SKM-1 treated with dmso at 0.1 percent for 144 hours (cell line): Measurements from ENCODE around the gene MZT2B.
"Not testable (repeated sequence)": the region's sequence is repeated elsewhere in the genome, so short reads cannot be mapped to it uniquely, and the experiment has no call there.

ENCODE experiments used
- DNase-seq: peaks from one replicate; lab custom pipeline; 2025; ENCODE audit not compliant: unreplicated experiment; lab: John Stamatoyannopoulos, UW

MZT2B gene

DNA sequence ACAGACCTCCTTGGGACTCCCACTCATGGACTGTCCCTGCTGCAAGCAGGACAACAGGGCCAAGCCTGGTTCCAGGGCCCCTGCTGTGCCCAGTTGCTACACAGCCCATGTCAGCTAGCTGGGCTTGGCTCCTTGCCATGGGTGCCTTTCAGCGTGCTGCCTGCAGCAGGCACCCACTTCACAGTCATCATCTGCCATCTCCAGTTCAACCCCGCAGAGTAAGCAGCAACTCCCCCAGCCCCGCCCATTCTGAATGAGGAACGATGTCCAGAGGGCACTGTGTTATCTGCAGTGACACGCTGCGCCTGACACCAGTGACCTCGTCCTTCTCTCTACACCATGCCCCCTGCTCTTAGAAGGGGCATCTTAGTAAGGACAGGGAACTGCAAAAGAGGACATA, 20.5 kb downstream of the MZT2B start:
- DNase-seq, result not testable (repeated sequence)

DNA sequence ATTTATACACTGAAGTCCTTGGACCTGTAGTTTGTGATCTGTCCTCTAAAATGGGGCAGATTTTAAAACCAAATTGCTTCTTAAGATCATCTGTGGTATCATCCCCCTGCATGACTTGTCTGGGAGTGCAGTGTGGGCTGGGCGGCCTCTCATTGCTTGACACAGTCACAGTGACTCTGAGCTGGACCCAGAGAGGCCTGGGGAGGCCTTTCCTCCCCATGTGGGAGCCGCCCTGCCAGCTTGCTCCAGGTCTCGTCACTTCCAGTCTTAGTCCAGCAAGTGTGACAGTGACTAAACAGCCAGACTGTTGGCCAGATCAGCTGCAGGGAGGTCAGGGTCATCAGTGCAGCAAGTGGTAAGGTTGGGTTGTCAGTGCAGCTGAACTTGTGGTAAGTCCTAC, 21.1 kb downstream of the MZT2B start:
- not testable (repeated sequence) for DNase-seq

DNA sequence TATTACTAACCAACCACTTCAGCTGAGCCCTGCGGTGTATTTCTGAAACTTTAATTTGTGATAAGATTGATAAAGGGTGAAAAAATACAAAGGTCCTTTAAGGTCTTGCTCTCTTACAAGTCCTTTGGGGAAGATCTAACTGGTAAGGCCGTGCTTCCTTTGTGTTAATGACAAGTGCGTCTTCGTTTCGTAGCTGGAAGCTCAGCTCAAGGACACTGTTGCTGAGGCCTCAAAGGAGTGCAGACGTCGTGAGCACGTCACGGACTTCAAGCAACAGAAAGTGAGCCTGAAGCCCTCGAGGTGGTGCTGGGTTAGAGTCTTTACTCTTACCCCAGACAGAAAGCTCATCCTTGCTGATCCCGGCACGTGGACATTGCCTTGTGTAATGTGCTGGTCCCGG, 25.0 kb downstream of the MZT2B start:
- DNase-seq, result not testable (repeated sequence)

DNA sequence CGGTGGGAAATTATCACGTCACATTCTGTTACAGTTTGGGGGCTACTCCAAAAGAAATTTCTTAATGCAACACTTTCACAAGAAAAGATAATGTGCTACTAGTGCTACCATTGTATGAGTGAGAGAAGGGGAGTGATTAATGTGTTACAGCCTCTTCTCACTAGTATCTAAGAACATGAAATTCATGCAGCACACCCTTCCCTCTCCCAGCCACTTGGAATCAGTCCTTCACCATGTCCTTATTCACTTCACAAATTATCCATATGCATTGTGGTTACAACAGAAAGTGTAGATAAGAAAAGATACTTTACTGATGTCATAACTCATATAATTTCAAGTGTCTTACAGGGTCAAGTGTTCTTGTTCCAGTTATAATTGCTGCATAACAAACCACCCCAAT, 37.1 kb downstream of the MZT2B start:
- not testable (repeated sequence) for DNase-seq

DNA sequence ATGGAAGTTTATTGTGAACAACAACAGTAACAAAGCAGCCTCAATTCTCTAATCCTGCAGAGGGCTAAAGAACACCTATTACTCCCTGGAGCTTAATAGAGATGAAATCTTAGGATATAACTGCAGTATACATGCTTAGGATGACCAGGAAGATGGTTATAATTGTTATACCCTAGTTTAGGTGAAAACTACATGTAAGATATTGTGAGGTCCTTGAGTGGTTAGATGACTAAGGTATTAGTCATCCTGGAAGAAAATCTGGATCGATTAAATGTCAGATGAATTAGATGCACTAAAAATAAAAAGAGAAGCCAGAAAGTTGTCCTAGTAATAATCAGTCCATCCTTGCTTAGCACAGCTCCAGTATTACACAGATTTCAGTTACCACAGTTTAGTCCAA, 38.4 kb downstream of the MZT2B start:
- not testable (repeated sequence) for DNase-seq

DNA sequence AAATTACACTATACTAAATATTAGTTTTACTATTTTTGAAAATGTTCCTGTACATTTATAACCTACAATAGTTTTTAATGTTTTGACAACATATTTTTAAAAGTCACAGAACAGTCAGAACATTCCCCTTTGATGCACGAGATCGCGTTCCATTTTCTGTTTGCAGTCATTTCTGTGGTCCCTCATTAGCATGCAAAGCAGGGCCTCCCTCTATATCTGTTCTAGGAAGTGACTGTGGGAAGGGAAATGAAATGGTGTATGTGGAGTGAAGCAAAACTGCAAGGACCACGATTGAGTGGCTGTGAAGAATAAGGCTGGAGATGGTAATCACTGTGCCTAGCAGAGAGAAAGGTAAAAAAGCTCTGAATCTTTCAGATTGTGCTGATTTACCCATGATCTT, 40.5 kb downstream of the MZT2B start:
- DNase-seq, result not testable (repeated sequence)

DNA sequence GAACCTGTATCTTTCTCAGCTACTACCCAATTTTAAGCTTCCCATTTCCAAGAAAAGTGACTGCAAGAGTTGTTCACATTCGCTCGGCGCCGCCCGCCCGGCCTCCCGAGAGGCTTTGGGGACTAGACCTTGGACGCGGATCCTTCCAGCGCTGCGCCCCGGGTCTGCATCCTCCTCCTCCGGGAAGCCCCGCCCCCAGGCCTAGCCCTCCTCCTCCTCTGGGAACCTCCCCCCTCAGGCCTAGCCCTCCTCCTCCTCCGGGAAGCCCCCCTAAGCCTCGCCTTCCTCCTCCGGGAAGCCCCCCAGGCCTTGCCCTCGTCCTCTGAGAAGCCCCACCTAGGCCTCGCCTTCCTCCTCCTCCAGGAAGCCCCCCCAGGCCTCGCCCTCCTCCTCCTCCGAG, 45.9 kb downstream of the MZT2B start:
- DNase-seq, result not testable (repeated sequence)

DNA sequence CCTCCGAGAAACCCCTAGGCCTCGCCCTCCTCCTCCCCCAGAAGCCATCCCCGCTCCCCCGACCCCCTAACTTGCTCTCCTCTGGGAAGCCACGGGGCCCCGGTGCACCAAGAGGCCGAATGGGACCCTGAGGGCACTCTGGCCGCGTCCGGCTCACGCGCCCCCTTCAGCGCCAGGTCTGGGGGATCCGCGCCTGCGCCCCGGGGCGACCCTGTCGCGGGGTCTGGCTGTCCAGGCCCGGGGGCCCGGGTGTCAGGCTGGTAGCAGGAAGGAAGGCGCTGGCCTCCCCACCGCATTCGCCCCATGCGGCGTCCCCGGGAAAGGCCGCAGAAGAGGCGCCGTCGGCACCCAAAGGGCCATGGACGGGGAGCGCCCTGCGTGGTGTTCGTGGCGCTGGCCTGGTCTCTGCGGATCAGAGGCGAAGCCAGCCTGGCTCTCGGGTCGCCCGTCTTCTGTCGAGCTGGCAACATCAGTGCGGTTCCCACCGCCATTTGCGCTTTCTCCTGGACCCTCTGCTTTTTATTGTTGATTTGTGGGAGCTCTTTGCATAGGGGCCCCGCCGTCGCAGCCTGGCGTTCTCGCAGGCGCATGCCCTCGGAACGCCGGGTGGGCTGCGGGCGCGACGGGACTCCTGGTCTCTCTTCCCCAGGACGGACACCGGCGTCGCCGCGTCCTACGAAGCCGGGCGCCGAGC, 46.6 kb downstream of the MZT2B start:
- not testable (repeated sequence) for DNase-seq

DNA sequence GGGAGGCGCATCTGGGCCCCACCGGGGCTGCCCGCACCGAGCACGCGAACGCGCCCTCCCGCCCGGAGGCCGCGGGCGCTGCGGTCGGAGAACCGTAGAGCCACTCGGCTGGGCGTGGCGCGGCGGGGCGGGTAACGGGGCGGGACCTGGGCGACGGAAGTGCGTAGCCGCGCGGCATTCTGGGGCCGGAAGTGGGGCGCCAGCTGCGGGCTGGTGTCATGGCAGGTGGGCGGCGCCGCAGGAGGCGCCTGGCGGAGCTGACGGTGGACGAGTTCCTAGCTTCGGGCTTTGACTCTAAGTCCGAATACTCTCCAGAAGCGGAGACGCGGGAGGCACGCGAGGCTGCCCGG, 47.1 kb downstream of the MZT2B start:
- not testable (repeated sequence) for DNase-seq

DNA sequence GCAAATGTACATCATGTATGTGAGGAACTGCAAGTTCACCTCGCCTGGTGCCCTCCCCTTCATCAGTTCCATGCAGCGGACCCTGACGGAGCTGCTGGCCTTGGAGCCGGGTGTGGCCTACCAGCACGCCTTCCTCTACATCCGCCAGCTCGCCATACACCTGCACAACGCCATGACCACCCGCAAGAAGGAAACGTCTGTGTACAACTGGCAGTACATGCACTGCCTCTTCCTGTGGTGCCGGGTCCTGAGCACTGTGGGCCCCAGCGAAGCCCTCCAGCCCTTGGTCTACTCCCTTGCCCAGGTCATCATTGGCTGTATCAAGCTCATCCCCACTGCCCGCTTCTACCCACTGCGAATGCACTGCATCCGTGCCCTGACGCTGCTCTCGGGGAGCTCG, 48.3 kb downstream of the MZT2B start:
- not testable (repeated sequence) for DNase-seq

DNA sequence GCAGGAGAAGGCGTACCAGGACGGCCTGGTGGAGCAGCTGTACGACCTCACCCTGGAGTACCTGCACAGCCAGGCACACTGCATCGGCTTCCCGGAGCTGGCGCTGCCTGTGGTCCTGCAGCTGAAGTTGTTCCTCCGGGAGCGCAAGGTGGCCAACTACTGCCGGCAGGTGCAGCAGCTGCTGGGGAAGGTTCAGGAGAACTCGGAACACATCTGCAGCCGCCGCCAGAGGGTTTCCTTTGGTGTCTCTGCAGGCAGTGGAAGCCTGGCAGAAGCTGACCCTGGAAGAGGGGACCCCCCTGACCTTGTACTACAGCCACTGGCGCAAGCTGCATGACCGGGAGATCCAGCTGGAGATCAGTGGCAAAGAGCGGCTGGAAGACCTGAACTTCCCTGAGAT, 48.8 kb downstream of the MZT2B start:
- not testable (repeated sequence) for DNase-seq

DNA sequence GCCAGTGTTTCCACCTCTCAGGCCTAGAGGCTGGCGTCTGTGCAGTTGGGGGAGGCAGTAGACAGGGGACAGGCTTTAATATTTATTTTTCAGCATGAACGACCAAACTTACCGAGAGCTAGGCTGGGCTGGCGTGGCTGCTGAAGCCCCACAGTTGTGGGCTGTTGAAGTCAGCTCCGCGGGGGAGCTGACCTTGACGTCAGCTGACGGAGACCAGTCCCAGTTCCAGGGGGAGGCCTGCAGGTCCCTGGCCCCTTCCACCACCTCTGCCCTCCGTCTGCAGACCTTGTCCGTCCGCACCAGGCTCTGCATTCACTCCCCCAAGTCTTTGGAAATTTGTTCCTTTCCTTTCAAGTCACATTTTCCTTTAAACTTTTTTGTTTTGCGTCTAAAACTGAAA, 49.6 kb downstream of the MZT2B start:
- no peak for DNase-seq

DNA sequence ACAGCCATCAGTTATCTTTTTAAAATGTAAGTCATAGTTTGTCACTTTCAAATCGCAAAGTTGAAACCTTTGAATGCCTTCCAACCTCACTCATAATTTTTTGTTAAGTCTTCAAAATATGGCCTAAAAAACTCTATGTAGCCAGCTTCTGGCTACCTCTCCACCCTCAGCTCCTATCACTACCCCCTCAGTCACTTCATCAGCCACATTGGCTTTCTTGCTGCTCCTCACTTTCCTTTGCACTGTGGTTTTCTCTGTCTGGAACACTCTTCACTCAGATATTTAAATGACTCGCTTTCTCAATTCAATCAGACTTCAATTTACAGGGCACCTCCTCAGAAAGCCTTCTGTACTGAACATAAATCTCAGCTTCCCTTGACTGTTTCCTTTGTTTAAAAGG, 51.0 kb downstream of the MZT2B start:
- DNase-seq, result not testable (repeated sequence)

DNA sequence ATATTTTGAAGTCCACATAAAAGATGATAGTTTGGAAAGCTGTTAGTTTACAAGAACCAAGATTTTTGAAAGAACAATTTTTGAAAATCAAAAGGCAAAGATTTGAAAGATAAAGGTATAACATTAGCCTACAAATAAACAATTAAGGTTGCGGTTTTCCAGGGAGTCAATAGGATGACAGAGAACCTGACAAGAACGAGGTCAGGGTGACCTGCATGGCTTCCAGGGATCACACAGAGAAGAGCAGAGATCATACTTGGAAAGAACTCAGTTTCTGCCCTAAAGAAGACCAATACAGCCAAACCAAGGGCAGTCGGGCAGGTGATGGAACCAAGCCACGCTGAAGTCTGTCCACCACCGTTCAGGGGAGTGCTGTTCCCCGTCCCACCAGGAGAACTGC, 57.5 kb downstream of the MZT2B start:
- DNase-seq, result not testable (repeated sequence)
